GM21423 (cell line): Measurements from ENCODE around the gene BSN.
"Not testable (repeated sequence)": the region's sequence is repeated elsewhere in the genome, so short reads cannot be mapped to it uniquely, and the experiment has no call there.

ENCODE experiments used
- ATAC-seq: cut with Tn5 transposase; IDR thresholded peaks from one replicate; pipeline ENCODE4 v1.9.1; 2021; ENCODE audit warnings: mild to moderate bottlenecking, moderate library complexity; ENCODE audit not compliant: unreplicated experiment

BSN gene

DNA sequence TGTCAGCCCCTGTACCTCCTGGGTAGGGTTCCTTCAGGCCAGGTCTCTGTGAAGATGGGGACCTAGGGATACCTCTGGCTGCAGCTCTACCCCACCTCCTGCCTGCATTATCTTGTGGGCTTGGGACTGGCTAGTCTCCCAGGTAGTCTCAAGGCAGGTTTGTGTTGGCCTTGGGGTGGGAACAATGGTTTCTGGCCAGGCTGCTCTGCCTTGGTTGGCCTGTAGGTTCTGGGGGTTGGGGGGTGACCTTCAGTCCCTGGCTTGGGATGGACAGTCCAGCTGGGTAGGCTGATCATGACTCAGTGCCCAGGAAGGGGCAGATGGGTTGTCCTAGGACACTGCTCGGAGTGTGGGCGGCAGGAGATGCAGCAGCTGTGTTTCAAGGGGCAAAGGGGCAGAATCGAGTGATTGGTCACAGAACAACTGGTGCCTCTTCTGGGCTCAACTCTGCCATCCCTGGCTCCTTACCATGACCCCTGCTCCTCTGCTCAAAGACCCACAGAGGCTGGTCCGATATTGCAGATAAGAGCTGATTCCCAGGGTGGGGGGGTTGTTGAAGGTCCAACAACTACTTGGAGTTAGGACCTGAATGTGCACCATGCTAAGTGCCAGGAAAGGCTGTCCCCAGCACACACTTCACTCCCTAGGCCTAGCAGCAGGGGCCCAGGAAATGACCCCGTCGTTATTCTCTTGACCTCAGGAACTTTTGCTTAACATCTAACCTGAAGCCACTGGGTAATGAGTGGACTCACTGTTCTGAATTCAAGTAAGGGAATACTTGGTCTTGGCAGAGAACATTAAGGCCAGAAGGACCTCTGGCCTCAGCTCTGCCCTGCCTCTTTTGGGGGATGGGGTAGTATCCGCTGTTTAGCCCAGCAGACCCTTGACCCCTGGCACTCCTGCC is 18.1 kb upstream of the BSN start:
- no peak for ATAC-seq

DNA sequence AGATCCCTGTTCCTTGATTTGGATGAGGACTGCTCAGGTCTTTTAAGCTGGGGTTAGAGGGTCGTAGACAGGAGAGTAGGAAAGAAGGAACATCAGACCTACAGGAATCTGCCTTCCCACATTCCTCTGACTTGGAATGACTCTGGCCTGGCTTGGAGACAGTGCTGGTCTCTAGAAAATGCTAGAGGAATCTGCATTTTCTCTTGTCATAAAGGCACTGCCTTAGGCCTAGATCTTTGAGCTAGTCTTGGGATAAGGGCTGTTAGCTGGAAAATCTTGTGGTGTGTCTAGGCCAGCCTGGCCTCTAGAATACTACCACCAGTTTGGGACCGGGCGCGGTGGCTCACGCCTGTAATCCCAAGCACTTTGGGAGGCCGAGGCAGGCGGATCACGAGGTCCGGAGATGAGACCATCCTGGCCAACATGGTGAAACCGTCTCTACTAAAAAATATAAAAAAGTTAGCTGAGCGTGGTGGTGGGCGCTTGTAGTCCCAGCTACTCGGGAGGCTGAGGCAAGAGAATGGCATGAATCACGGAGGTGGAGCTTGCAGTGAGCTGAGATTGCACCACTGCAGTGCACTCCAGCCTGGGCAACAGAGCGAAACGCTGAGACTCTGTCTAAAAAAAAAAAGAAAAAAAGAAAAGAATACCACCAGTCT is 17.3 kb upstream of the BSN start:
- ATAC-seq, result no peak

DNA sequence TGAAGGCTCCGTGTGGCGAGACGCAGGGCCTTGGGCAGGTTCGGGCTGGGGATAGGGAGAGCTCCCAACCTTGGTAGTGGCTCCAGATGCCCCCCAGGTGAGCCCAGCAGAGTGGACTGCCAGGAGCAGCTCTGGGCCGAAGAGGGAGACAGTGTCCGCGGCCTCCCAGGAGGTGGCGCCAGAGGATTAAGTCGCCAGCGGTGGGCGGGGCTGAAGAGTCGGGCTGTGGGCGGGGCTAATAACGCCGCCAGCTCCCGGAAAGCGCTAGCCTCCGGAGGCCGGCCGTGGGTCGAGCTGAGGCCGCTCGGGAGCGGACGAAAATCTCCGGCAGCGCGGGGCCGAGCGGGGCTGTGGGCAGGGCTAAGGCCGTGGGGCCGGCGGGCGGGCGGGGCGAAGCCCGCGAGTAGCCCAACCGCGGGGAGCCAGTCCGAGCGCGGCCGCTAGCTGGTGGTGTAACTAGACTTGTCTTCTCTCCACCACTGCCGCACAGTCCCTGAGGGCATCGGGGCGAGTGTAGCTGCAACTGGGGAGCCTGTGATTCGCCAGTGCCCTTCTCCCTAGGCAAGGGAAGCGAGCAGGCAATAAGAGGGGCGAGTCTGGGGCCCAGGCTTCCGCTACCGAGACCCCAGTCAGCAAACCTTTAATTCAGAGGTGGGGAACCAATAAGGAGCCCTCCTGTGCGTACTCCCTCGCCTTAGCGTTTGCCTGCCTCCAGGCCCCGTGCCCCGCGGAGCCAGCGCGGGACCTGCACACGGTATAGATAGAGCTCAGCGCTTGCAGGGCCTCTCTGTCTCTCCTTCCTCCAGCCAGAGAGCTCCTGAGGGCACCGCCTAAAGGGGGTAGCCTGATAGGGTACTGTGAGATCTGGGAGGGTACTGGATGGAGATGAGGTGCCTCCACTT is 14.4 kb upstream of the BSN start:
- peak; percentile 88 for ATAC-seq

DNA sequence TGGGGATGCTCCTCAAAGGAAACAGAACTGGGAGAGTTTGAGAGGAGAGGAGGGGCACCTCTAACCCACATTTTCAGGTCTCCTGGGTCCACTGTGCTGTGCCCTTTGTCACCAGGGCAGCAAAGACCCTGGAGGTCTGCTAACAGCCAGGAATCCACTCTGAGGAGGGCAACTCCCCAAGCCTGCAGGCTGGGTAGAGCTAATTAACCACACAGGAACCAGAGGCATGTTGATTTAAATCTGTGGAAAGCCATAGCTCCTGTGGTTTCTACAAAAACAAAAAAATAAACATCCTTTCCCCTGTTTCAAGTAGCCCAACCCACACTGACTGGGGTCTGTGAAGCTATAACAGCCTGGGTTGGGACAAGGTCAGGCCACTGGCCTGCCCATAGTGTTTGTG is 2.2 kb upstream of the BSN start:
- no peak for ATAC-seq

DNA sequence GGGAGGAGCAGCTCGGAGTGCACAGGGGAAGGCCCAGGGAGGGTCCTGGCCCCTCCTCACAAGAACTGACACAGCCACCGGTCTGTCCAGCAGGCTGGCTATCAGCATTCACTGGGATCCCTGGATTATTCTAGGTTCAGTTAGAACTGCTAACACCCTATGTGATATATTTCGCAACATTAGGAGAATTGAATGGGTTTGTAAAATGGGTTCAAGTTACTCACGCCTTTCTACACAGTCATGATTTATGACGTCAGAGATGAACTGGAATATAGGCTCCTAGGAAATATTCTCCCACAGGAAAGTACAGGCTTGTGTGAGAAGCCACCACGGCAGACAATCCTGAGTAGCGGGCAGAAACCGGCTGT is 969 bp upstream of the BSN start:
- ATAC-seq, result no peak

DNA sequence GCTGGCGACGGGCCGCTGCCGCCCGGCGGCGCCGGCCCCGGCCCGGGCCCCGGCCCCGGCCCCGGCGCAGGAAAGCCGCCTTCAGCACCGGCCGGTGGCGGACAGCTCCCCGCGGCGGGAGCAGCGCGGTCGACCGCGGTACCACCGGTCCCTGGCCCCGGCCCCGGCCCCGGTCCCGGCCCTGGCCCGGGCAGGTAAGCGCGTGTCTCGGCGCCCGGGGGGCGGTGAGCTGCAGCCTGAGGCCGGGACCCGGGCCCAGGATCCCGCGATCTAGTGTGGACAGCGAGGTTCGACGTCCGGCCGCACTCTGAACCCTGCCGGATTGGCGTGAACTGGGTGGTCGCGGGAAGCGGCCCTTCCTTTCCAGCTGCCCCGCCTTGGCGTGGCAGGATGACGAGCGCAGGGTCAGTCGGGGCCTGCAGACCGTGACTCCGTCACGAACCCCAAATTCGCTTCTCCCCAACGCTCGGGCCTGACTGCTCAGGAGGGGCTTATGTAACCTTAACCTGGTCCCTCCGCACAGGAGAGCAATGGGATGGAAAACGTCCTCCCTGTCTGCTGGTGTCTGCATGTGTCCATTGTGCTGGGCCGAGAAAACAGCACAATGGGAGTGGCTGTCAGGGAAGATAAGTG is 472 bp downstream of the BSN start:
- peak; percentile 53 for ATAC-seq

DNA sequence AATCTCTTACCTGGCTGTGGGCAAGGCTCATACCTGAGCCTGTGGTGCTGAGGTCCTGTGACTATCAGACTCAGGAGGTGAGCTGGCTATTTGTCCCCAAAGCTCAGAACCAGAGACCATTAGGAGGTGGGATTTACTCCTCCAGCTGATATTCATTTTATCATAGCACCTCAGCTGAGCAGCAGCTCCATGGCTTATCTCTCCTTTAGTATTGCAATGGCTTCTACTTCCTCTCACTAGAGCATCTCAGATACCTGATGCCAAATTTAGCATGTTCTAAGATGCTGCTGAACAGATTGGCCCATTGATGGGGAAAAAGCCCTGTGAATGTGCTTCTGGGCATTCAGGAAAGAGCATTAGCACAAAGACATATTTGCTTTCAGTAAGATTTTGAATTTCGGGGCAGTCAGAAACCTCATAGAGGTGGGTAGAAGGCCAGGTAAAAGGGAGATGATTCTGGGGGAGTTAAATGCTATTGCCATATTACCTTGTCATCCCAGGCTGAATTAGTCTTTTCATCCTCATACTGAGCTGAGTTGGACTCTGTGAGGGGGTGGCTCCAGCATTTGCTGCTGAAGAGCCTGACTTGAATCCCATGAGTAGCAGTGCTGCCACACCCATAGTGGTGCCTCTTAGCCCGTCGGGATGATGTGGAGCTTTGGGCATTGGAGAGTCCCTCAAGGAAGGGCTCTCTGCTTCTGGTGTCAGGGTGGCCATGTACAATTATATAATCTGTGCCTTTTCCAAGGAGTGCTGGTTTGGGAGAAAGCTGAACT is 2.4 kb downstream of the BSN start:
- ATAC-seq, result no peak

DNA sequence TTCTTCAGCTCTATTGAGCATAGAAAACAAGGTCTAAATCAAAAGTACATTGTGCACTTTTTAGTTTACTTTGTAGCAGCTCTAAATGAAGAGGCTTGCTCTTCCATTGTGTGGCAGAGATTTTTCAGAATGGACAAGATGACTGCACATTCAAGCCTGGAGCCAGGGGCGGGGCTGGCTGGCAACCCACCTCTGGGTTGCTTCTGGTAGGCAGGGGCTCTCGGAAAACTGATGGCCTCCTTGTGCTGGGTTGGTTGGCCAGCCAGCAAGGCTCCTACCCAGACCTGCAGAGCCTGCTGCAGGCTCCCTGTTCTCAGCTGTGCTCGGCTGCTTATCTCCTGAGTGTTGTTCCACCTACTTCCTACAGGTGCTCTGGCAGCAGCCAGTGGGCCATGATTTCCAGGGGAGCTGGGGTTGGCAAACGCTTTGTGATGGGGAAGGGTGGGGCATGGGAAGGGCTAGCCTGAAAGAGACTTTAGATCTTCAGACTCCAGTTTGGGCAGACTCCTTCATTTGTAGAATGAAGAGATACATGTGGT is 8.8 kb downstream of the BSN start:
- no peak for ATAC-seq

DNA sequence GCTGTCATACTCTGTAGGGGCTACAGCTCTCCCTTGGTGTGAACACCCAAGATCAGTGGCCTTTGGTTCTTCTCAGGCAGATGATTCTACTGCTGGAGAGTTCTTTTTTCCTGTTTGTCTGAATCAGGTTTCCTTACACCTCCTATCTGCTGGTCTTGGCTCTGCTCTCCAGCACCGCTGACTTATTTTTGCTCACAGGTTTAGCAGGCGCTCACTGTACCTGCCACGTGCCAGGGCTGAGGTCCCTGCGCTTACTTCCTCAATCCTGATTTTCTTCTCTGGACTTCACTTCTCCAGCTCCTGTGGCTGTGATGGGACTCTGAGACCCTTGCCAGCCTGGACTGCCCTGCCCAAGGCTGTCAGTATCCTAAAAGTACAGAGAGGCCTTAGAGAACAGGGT is 9.5 kb downstream of the BSN start:
- no peak for ATAC-seq

DNA sequence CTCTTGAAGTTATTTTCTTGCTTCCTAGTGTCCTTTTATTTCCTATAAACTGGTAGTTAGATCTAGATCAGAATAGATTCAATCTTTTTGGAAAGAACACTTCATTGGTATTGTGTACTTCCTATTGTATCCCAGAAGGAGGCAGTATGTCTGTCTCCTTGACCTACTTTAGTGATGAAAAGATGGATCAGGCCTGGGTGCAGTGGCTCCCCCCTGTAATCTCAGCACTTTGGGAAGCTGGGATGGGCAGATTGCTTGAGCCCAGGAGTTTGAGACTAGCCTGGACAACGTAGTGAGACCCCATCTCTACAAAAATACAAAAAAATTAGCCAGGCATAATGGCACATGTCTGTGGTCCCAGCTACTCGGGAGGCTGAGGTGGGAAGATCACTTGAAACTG is 12.0 kb downstream of the BSN start:
- no peak for ATAC-seq

DNA sequence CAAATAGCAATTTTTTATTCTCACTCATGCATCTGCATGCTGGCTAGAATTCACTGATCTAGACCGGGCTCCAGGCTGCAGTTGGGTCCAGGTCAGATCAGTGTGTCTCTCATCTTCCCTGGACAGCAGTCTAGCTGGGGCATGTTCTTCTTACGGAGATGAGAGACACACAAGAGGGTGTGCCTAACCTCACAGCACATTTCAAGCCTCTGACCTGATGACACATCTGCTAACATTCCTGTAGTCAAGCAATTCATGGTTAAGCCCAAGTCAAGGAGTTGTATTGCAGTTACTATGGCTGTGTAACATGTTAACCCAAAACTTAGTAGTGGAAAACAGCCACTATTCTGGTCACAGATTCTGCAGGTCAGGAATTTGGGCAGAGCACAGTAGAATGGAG is 13.1 kb downstream of the BSN start:
- no peak for ATAC-seq

DNA sequence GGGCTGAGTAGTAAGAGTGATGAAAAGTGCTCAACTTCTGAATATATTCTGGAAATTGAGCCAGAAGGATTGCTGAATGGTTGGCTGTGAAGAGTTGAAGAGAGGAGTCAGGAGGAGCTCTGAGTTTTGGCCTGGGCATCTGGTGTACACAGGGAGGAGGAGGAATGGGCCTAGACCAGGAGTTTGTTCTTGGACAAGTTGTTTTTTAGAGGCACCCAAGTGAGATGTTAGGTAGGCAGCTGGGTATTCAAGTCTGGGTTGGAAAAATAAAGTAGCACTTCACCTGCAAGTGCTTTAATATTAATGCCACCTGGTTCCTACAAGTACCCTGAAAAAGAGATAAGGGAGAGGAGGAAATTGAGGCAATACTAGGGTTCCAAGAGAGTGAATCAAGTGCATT is 14.7 kb downstream of the BSN start:
- ATAC-seq, result no peak

DNA sequence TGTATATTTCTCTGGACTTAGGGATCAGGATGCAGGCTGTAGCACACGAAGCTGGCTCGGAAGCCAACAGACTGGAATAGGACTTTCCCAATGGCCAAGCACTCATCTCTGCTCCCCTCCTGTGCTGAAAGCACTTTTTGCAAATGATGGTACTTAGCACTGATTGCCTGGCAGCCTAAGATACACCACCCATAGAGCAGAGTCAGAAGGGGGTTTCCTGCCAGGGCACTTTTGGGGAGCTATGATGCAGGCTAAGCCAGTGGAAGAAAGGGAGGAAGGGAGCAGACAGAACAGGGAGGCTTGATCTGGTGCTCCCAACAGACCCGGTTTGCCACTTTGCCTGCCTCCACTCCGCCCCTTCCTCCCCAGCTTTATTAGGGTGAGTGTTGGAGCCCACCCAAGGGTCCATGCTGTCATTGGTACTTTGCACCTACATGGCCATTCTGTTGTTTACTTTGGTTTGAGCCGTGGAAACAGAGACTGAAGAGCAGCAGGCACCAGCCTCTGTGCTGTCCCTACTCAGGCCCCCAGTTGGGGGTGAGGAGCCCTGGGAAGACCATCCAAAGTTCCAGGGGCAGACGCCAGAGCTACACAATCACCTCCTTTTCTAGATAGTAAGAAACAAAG is 15.9 kb downstream of the BSN start:
- ATAC-seq, result no peak

DNA sequence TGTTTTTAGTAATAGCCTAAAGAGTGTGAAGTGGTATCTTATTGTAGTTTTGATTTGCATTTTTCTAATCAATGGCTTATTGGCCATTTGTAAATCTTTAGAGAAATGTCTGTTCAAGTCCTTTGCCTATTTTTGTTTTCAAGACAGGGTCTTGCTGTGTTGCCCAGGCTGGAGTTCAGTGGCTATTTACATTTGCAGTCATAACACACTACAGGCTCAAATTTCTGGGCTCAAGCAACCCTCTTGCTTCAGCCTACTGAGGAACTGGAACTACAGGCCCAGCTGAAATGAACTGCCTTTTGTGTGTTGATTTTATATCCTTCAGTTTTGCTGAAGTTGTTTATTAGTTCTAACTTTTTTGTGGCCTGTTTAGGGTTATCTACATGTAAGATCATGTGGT is 27.9 kb downstream of the BSN start:
- no peak for ATAC-seq

DNA sequence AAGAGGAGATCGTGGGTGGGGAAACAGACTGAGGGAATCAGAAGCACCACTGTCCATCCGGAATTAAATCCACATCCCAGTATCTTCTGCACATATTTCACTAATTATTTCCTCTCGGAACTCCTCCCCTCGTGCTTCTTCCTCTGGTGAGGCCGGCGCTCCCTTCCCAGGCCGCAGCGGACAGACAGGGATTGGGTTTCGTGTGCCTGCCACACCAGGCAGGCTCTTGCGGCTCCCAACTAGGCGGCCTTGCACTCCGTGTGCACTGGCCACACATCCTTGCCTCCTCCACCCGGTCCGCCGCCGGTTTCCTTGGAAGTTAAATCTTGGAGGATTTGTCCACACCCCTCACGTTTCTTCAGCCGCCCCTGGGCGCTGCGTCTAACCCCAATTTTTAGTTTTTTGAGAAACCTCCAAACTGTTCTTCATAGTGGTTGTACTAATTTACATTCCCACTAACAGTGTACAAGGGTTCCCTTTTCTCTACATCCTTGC is 31.0 kb downstream of the BSN start:
- not testable (repeated sequence) for ATAC-seq

DNA sequence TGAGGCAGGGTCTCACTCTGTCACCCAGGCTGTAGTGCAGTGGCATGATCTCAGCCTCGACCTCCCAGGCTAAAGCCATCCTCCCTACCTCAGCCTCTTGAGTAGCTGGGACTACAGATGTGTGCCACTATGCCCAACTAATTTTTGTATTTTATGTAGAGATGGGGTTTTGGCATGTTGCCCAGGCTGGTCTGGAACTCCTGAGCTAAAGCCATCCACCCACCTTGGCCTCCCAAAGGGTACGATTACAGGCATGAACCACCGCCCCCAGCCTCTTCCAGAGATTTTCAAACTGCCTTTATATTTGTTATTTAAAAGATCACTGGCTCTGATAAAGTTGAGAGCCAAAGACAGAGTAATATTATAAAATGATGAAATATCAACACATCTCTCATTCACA is 37.3 kb downstream of the BSN start:
- no peak for ATAC-seq

DNA sequence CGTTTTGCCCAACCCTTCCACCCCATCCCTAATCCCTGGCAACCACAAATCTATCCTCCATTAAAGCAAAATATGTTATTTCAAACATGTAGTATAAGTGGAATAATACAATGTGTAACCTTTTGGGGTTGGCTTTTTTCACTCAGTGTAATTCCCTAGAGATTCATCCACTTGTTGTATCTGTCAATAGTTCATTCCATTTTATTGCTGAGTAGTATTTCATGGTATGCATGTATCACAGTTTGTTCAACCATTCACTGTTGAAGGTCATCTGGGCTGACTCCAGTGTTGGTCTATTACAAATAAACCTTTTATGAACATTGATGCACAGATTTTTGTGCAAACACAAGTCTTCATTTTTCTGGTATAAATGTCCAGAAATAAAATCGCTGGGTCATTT is 38.8 kb downstream of the BSN start:
- ATAC-seq, result no peak

DNA sequence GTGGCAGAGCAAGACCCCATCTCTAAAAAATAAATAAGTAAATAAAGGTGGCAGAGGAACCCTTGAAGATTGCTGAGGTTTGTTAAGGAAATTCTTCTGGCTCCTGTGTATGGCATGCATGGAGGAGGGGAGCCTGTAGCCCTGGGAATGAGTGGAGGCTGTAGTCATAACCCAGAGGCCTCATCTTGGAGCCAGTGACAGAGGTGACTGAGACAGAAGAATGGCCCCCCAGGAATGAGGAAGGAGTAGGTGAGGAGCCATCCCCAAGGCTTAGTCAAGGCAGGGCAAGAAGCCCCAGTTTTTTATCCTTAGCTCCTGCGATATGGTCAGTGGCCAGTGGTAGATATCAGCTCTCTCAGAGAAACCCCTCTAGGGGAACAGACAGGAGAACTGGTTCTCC is 46.5 kb downstream of the BSN start:
- ATAC-seq, result no peak

DNA sequence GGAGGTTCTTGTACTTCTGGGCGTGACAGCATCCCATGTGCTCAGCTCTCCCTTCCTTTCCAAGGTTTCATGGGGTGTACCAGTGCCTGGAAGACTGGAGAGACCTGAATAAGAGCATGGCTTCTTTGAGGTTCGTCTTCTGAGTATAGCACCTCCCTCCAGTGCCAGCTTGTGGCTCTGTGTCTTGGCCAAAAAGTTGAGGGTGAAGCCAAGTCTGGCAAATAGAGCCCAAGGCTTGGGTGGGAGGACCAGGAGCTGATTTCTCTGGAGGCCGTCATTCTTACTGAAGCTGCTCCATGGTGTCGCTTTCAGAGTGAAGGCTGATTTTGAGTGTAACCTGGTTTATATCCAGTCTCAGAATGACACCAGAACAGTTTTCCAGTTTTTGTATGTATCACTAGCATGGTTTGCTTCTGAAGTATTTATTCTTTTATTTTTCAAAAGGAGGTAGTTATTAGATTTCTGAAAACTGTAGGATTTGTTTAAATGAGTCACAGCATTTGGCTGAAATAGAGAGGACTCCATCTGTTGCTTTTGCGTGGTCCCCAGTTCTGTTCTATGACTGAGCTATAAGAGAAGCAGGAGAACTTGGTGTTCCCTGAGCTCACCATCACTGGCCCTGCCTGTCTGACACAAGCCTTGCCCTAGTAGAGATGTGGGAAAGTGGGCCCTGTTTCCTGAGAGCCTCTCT is 47.2 kb downstream of the BSN start:
- no peak for ATAC-seq
